Left lobe of liver (tissue), 2 donors: ENCODE data around the gene ZFAND3. TPM values are rescaled to one million over a fixed set of nuclear protein-coding genes. Genes with fewer than 3 reads are reported as not detected.

ENCODE experiments used
- ATAC-seq: fragments of 200-7000 bp; cut with Tn5 transposase; one replicate; pipeline ENCODE4 v1.9.1; 2020; ENCODE audit warnings: mild to moderate bottlenecking, moderate library complexity
- DNase-seq: peaks from one replicate; pipeline ENCODE4 v3.0.0-alpha.2; 2020; ENCODE audit warnings: low spot score
- total RNA-seq: library from RNA; stranded (reverse); gene quantifications from one replicate; pipeline ENCODE4 v1.2.1, GENCODE V29; 2021
- donor health status: DM: no; HTN: no; CAD: no; lungs with moderate emphysema.
- donor health status: DM: no; HTN: yes; CAD: no.

ZFAND3 gene
- total RNA-seq, result 41.0 TPM

GRCh38 chr6:37819177-37819801 is at the start of gene ZFAND3:
TSS of gene ZFAND3 (plus strand) at chr6:37819727. CDS start at chr6:37819946, 219 bp downstream.
- ATAC-seq, result peak; percentile 88

GRCh38 chr6:37774028-37774680 is 45.4 kb upstream of the ZFAND3 start:
- ATAC-seq, result no peak

More at GRCh38 chr6:37819177-37819801, at the start of gene ZFAND3:
- DNase-seq, result peak; percentile 98

GRCh38 chr6:37776566-37776965 is 43.0 kb upstream of the ZFAND3 start:
- DNase-seq (no peak), ATAC-seq (no peak)

More at GRCh38 chr6:37774028-37774680, 45.4 kb upstream of the ZFAND3 start:
- no peak for DNase-seq

- no peak for ATAC-seq
These were observed 42.2 kb upstream of the ZFAND3 start for GRCh38 chr6:37777272-37777834.

GRCh38 chr6:37779111-37779800 is 40.3 kb upstream of the ZFAND3 start:
- no peak for ATAC-seq
- no peak for DNase-seq

More at GRCh38 chr6:37777272-37777834, 42.2 kb upstream of the ZFAND3 start:
- no peak for DNase-seq

- DNase-seq (no peak), ATAC-seq (no peak)
These were observed 39.5 kb upstream of the ZFAND3 start for GRCh38 chr6:37779902-37780628.

GRCh38 chr6:37781788-37782187 is 37.7 kb upstream of the ZFAND3 start:
- DNase-seq, result no peak
- no peak for ATAC-seq

GRCh38 chr6:37783025-37783855 is 36.3 kb upstream of the ZFAND3 start:
- DNase-seq, result no peak
- ATAC-seq, result peak; percentile 8

GRCh38 chr6:37783856-37784584 is 35.5 kb upstream of the ZFAND3 start:
- ATAC-seq, result peak; percentile 74
- no peak for DNase-seq

- ATAC-seq (peak; percentile 70), DNase-seq (no peak)
These were observed 35.0 kb upstream of the ZFAND3 start for GRCh38 chr6:37784585-37784967.

- DNase-seq (no peak), ATAC-seq (no peak)
These were observed 34.4 kb upstream of the ZFAND3 start for GRCh38 chr6:37785002-37785662.

GRCh38 chr6:37785663-37786270 is 33.8 kb upstream of the ZFAND3 start:
- ATAC-seq, result no peak
- no peak for DNase-seq

GRCh38 chr6:37787216-37787615 is 32.3 kb upstream of the ZFAND3 start:
- DNase-seq (no peak), ATAC-seq (no peak)

- DNase-seq (no peak), ATAC-seq (no peak)
These were observed 31.3 kb upstream of the ZFAND3 start for GRCh38 chr6:37788259-37788658.

GRCh38 chr6:37791156-37791919 is 28.2 kb upstream of the ZFAND3 start:
- DNase-seq, result peak; percentile 91
- ATAC-seq, result peak; percentile 97

- no peak for ATAC-seq
- DNase-seq, result no peak
These were observed 27.0 kb upstream of the ZFAND3 start for GRCh38 chr6:37792457-37793033.

- DNase-seq (no peak), ATAC-seq (no peak)
These were observed 26.5 kb upstream of the ZFAND3 start for GRCh38 chr6:37793067-37793466.
